LNCAP (cell line): ENCODE results near the gene HTATIP2.

Source experiments
- CTCF ChIP-seq: fragments of 450-650 bp; IDR thresholded peaks from 2 replicates; pipeline ENCODE4 v1.5.1; 2017; ENCODE audit warnings: mild to moderate bottlenecking

Gene HTATIP2

GRCh38 chr11:20363149-20363499 is 390 bp upstream of the HTATIP2 start:
- no peak for TF ChIP-seq CTCF

- TF ChIP-seq CTCF = no peak
These were observed 853 bp downstream of the HTATIP2 start for GRCh38 chr11:20364341-20364792.

- TF ChIP-seq CTCF = no peak
These were observed 3.9 kb downstream of the HTATIP2 start for GRCh38 chr11:20367313-20367948.

GRCh38 chr11:20368438-20368837 is 4.9 kb downstream of the HTATIP2 start:
- no peak for TF ChIP-seq CTCF

- TF ChIP-seq CTCF = no peak
These were observed 6.3 kb downstream of the HTATIP2 start for GRCh38 chr11:20369826-20370225.

GRCh38 chr11:20372081-20372626 is 8.6 kb downstream of the HTATIP2 start:
- no peak for TF ChIP-seq CTCF

- no peak for TF ChIP-seq CTCF
These were observed 9.6 kb downstream of the HTATIP2 start for GRCh38 chr11:20373147-20373546.
